Measurements from ENCODE around the gene MYCBP2.

Gene MYCBP2

DNA sequence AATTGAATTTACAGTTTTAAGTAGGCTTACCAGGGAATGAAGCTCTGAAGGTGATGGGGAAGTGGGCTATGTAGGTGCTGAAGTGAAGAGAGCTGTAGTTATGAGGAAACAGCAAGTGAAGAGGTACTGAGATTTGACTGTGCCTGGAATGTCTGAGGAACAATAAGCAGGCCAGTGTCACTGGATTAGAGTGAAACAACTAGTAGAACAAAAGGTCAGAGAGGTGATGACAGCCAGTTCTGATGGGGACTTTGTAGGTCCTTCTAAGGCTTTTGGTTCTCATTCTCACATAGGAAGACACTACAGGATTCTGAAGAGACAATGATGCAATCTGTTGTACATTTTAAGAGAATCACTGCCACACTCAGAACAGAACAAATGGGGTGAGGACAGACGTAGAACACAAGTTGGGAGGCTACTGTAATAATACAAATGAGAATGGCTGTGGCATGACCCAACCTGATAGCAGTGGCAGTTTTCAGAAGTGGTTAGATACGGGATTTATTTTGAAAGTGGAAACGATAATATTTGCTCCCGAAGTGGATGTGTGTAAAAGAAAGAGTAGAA, 130.8 kb downstream of the MYCBP2 start:
- no peak overlapping the region for H3K4me3 ChIP-seq (ENCODE audit: low read depth in 1 of 2, low read length in 1 of 2)
- peaks cover 64% of the 10 kb centered on the region for H3K36me3 ChIP-seq
- TF ChIP-seq, protein P1, sequence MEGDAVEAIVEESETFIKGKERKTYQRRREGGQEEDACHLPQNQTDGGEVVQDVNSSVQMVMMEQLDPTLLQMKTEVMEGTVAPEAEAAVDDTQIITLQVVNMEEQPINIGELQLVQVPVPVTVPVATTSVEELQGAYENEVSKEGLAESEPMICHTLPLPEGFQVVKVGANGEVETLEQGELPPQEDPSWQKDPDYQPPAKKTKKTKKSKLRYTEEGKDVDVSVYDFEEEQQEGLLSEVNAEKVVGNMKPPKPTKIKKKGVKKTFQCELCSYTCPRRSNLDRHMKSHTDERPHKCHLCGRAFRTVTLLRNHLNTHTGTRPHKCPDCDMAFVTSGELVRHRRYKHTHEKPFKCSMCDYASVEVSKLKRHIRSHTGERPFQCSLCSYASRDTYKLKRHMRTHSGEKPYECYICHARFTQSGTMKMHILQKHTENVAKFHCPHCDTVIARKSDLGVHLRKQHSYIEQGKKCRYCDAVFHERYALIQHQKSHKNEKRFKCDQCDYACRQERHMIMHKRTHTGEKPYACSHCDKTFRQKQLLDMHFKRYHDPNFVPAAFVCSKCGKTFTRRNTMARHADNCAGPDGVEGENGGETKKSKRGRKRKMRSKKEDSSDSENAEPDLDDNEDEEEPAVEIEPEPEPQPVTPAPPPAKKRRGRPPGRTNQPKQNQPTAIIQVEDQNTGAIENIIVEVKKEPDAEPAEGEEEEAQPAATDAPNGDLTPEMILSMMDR (IDR thresholded peaks at IDR 0.05): no peak
- H3K27me3 ChIP-seq: no peaks in the 10 kb centered on the region
- H3K4me1 ChIP-seq (ENCODE audit: control insufficient read depth in 1 of 2, insufficient read depth in 1 of 2, low read depth in 1 of 2, low read length in 1 of 2): no peaks in the 10 kb centered on the region
- H3K27ac ChIP-seq: no peak overlapping the region
- H3K9me3 ChIP-seq: no peaks in the 10 kb centered on the region

DNA sequence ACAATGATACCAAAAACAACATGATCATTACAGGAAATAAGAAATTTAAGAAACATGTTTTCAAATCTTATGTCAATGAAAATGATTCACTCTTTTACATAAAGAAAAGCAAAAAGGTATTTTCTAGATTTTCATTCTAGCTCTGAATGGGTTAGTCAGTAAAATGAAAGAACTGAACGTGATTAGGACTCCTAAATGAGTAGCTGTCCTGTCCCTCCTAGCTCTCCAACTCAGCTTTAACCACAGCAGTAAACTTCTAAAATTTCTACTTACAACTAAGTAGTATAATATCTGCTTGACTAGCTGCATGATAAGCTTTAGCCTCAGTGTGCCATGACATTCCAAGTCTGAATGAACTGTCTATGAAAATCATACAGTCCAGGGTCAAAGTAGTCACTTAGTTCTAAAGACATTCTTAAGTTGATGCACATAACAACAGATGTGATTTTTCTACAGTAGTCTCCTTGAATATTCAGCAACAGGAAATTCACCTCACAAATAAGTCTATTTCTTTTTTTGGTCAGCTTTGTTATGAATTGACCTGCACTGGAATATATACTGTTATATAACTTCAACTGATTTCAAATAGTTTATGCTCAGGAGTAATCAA, 136.4 kb downstream of the MYCBP2 start:
- Histone ChIP-seq H3K4me3 (ENCODE audit: low read depth in 1 of 2, low read length in 1 of 2) (no peak overlapping the region), H3K9me3 (no peaks in the 10 kb centered on the region), H3K36me3 (peaks cover 88% of the 10 kb centered on the region), H3K27ac (no peak overlapping the region), H3K27me3 (no peaks in the 10 kb centered on the region), H3K4me1 (ENCODE audit: control insufficient read depth in 1 of 2, insufficient read depth in 1 of 2, low read depth in 1 of 2, low read length in 1 of 2) (no peaks in the 10 kb centered on the region)
- TF ChIP-seq, protein P1 (IDR thresholded peaks at IDR 0.05): no peak

DNA sequence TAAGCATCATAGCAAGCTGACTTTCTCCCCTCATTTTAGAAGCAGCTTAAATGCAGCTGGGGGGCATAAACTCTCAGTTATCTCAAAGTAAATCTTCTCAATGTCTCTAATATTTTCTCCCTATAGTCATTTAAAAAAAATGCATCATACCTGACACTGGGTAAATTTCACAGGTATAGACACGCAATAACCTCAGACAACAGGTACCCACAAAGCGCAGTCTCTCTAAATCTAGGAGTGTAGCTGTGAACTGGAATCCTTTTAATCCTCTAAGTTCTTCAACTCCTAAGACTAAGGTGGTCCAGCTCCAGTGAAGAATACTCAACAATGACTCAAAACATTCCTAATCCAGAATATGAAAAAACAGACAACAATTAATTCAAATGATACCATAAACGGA, 141.2 kb downstream of the MYCBP2 start:
- Histone ChIP-seq H3K9me3 (no peaks in the 10 kb centered on the region), H3K27me3 (no peaks in the 10 kb centered on the region), H3K27ac (no peak overlapping the region), H3K36me3 (peaks cover 82% of the 10 kb centered on the region), H3K4me1 (ENCODE audit: control insufficient read depth in 1 of 2, insufficient read depth in 1 of 2, low read depth in 1 of 2, low read length in 1 of 2) (peaks cover 4 to 7% of the 10 kb centered on the region in 2 experiments), H3K4me3 (ENCODE audit: low read depth in 1 of 2, low read length in 1 of 2) (no peak overlapping the region)
- TF ChIP-seq, protein P1 (IDR thresholded peaks at IDR 0.05): no peak

DNA sequence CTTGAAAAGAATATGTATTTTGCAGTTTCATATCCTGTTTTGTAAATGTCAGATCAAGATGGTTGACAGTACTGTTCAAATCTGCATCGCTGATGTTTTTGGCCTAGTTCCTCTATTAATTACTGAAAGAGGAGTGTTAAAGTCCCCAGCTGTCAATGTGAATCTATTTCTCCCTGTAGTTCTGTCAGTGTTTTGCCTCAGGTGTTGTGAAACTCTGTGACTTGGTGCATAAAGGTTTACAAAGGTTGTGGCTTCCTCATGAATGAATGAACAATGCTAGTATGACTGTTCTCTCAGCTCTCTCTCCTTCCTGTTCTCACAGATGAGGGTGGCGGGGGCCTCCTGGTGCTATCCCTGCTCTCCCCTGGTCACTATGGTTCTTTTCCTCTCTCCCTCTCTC, 142.4 kb downstream of the MYCBP2 start:
- peak overlapping the region; percentile 45 for H3K27ac ChIP-seq
- TF ChIP-seq, protein P1 (IDR thresholded peaks at IDR 0.05): no peak
- H3K36me3 ChIP-seq: peaks cover 81% of the 10 kb centered on the region

DNA sequence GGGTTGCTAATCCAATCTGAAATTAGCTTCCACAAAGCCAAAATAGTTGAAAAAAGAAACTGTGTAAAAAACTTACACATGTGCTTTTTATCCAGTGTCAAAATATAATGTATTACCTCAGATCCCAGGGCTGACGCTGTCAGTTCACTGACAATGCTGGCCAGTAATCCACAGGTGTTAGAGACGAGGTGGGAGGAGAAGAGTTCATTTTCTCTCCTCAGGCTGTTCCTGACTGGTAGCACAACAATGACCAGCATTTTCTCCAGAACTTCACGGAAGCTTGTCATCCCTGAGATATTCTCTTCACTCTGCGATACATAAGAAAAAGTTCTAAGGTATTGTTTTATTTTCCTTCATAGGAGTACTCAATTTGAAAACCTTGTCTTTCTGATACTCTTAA, 146.9 kb downstream of the MYCBP2 start:
- Histone ChIP-seq H3K36me3 (peaks cover 87% of the 10 kb centered on the region), H3K27ac (no peak overlapping the region)

More for the DNA sequence above, 142.4 kb downstream of the MYCBP2 start:
- H3K4me3 ChIP-seq (ENCODE audit: low read depth in 1 of 2, low read length in 1 of 2): no peak overlapping the region
- H3K9me3 ChIP-seq: no peaks in the 10 kb centered on the region
- H3K4me1 ChIP-seq (ENCODE audit: control insufficient read depth in 1 of 2, insufficient read depth in 1 of 2, low read depth in 1 of 2, low read length in 1 of 2): peaks cover 4 to 7% of the 10 kb centered on the region in 2 experiments
- no peaks in the 10 kb centered on the region for H3K27me3 ChIP-seq

More for the DNA sequence above, 146.9 kb downstream of the MYCBP2 start:
- Histone ChIP-seq H3K9me3 (no peaks in the 10 kb centered on the region), H3K4me3 (ENCODE audit: low read depth in 1 of 2, low read length in 1 of 2) (no peak overlapping the region), H3K4me1 (ENCODE audit: control insufficient read depth in 1 of 2, insufficient read depth in 1 of 2, low read depth in 1 of 2, low read length in 1 of 2) (peaks cover 4 to 7% of the 10 kb centered on the region in 2 experiments), H3K27me3 (no peaks in the 10 kb centered on the region)
- TF ChIP-seq, protein P1 (IDR thresholded peaks at IDR 0.05): no peak
